HEK293 (cell line): ENCODE data around the gene FLNA.

Experiments
- CTCF ChIA-PET: fragments of 350-600 bp; formaldehyde crosslinking; extraction: SDS; loops from one replicate; lab custom pipeline; 2021; ENCODE audit warnings: antibody characterized with exemption; lab: Yijun Ruan, JAX
- POLR2A ChIA-PET: fragments of 300-600 bp; formaldehyde crosslinking; extraction: SDS; loops from one replicate; lab custom pipeline; 2020; ENCODE audit warnings: antibody characterized with exemption, inconsistent platforms; lab: Yijun Ruan, JAX
- H3K27ac ChIP-seq: fragments of 200-500 bp; sonication (Bioruptor generic); 2 replicates; pipeline ENCODE4 v1.5.1; 2014; ENCODE audit warnings: low read depth, low read length, control low read depth, inconsistent platforms; ENCODE audit errors: extremely low read depth
- H3K36me3 ChIP-seq, 2 experiments: fragments of 200-500 bp in 1 of 2; sonication (Bioruptor generic) in 1 of 2; 1 replicate in 1 of 2; 2 replicates in 1 of 2; pipeline ENCODE4 v1.5.1; 2014 to 2017; ENCODE audit warnings: inconsistent platforms in 2 of 2, low read length in 2 of 2; ENCODE audit not compliant: control insufficient read depth in 2 of 2, insufficient read depth in 1 of 2
- H3K4me1 ChIP-seq: fragments of 200-500 bp; sonication (Bioruptor generic); 2 replicates; pipeline ENCODE4 v1.5.1; 2014; ENCODE audit warnings: mild to moderate bottlenecking, low read length, inconsistent platforms; ENCODE audit not compliant: control insufficient read depth, insufficient read depth
- H3K4me3 ChIP-seq: 2 replicates; pipeline ENCODE4 v1.5.1; 2011; ENCODE audit warnings: low read depth, mild to moderate bottlenecking, control low read depth, low read length, moderate library complexity
- H3K9me3 ChIP-seq: fragments of 200-500 bp; sonication (Bioruptor generic); 2 replicates; pipeline ENCODE4 v1.5.1; 2014; ENCODE audit warnings: low read depth, low read length, inconsistent platforms; ENCODE audit not compliant: control insufficient read depth, insufficient read depth
- BCL11A ChIP-seq: fragments of 450-650 bp; formaldehyde crosslinking; IDR thresholded peaks from 2 replicates; pipeline ENCODE4 v1.5.1; 2016; ENCODE audit warnings: low read depth, missing biosample characterization, missing genetic modification characterization
- GLI4 ChIP-seq: fragments of 450-650 bp; formaldehyde crosslinking; IDR thresholded peaks from 2 replicates; pipeline ENCODE4 v1.5.1; 2016; ENCODE audit warnings: missing biosample characterization, missing genetic modification characterization
- GLIS2 ChIP-seq: fragments of 450-650 bp; formaldehyde crosslinking; IDR thresholded peaks from 2 replicates; pipeline ENCODE4 v1.5.1; 2016; ENCODE audit warnings: missing biosample characterization, missing genetic modification characterization
- KLF1 ChIP-seq: fragments of 450-650 bp; formaldehyde crosslinking; IDR thresholded peaks from 2 replicates; pipeline ENCODE4 v1.5.1; 2016; ENCODE audit warnings: missing biosample characterization, missing genetic modification characterization
- SP7 ChIP-seq: fragments of 450-650 bp; formaldehyde crosslinking; IDR thresholded peaks from 2 replicates; pipeline ENCODE4 v1.5.1; 2016; ENCODE audit warnings: missing biosample characterization, missing genetic modification characterization
- TCF7L2 ChIP-seq: IDR thresholded peaks from 2 replicates; pipeline ENCODE4 v1.6.1; 2011; ENCODE audit warnings: low read depth, mild to moderate bottlenecking, inconsistent platforms, low read length, moderate library complexity, borderline replicate concordance
- ZBTB8A ChIP-seq: fragments of 450-650 bp; formaldehyde crosslinking; IDR thresholded peaks from 2 replicates; pipeline ENCODE4 v1.5.1; 2016; ENCODE audit warnings: missing biosample characterization, missing genetic modification characterization
- ZEB2 ChIP-seq: fragments of 450-650 bp; formaldehyde crosslinking; IDR thresholded peaks from 2 replicates; pipeline ENCODE4 v1.5.1; 2016; ENCODE audit warnings: missing biosample characterization, missing genetic modification characterization
- ZNF174 ChIP-seq: fragments of 450-650 bp; formaldehyde crosslinking; IDR thresholded peaks from 2 replicates; pipeline ENCODE4 v1.5.0; 2017; ENCODE audit warnings: missing biosample characterization, mild to moderate bottlenecking, missing genetic modification characterization
- ZNF341 ChIP-seq: fragments of 450-650 bp; formaldehyde crosslinking; IDR thresholded peaks from 2 replicates; pipeline ENCODE4; 2016; ENCODE audit warnings: low read depth, missing biosample characterization, missing genetic modification characterization
- ZNF362 ChIP-seq: fragments of 450-650 bp; formaldehyde crosslinking; IDR thresholded peaks from 2 replicates; pipeline ENCODE4 v1.5.1; 2016; ENCODE audit warnings: missing biosample characterization, missing genetic modification characterization
- ZNF37A ChIP-seq: fragments of 450-650 bp; IDR thresholded peaks from 2 replicates; pipeline ENCODE4 v1.5.1; 2018; ENCODE audit warnings: missing biosample characterization, missing genetic modification characterization
- ZNF394 ChIP-seq: fragments of 450-650 bp; formaldehyde crosslinking; IDR thresholded peaks from 2 replicates; pipeline ENCODE4 v1.5.1; 2016; ENCODE audit warnings: missing biosample characterization, missing genetic modification characterization, mild to moderate bottlenecking, moderate library complexity, borderline replicate concordance
- ZNF416 ChIP-seq: fragments of 450-650 bp; formaldehyde crosslinking; IDR thresholded peaks from 2 replicates; pipeline ENCODE4 v1.5.1; 2016; ENCODE audit warnings: missing biosample characterization, missing genetic modification characterization
- ZNF521 ChIP-seq: fragments of 450-650 bp; formaldehyde crosslinking; IDR thresholded peaks from 2 replicates; pipeline ENCODE4 v1.5.1; 2017; ENCODE audit warnings: missing biosample characterization, mild to moderate bottlenecking, missing genetic modification characterization
- ZNF558 ChIP-seq: fragments of 450-650 bp; formaldehyde crosslinking; IDR thresholded peaks from 2 replicates; pipeline ENCODE4 v1.5.1; 2016; ENCODE audit warnings: missing biosample characterization, missing genetic modification characterization
- ZNF580 ChIP-seq: fragments of 450-650 bp; formaldehyde crosslinking; IDR thresholded peaks from 2 replicates; pipeline ENCODE4 v1.5.1; 2016; ENCODE audit warnings: missing biosample characterization, missing genetic modification characterization
- ZNF585B ChIP-seq: fragments of 450-650 bp; formaldehyde crosslinking; IDR thresholded peaks from 2 replicates; pipeline ENCODE4 v1.5.1; 2016; ENCODE audit warnings: missing biosample characterization, missing genetic modification characterization
- ZNF677 ChIP-seq: fragments of 450-650 bp; IDR thresholded peaks from 2 replicates; pipeline ENCODE4 v1.5.0; 2018; ENCODE audit warnings: missing biosample characterization, mild to moderate bottlenecking, missing genetic modification characterization, moderate library complexity
- ZNF707 ChIP-seq: fragments of 450-650 bp; formaldehyde crosslinking; IDR thresholded peaks from 2 replicates; pipeline ENCODE4 v1.5.1; 2016; ENCODE audit warnings: missing biosample characterization, missing genetic modification characterization
- ZXDB ChIP-seq: fragments of 450-650 bp; formaldehyde crosslinking; IDR thresholded peaks from 2 replicates; pipeline ENCODE4 v1.5.1; 2016; ENCODE audit warnings: missing biosample characterization, missing genetic modification characterization
- TF ChIP-seq, protein P1 (sequence below): fragments of 450-650 bp; IDR thresholded peaks from 2 replicates; pipeline ENCODE4 v1.5.1; 2018; ENCODE audit warnings: missing biosample characterization, mild to moderate bottlenecking, missing genetic modification characterization
- TF ChIP-seq, protein P2 (sequence below): IDR thresholded peaks from 2 replicates; pipeline ENCODE4 v1.6.1; 2011; ENCODE audit warnings: mild to moderate bottlenecking, low read depth, low read length, borderline replicate concordance
- TF ChIP-seq, protein P3 (sequence below): fragments of 450-650 bp; formaldehyde crosslinking; IDR thresholded peaks from 2 replicates; pipeline ENCODE4 v1.5.1; 2016; ENCODE audit warnings: missing biosample characterization, missing genetic modification characterization

Gene FLNA

GRCh38 chrX:154352012-154352401 lies 22.4 kb downstream of the FLNA start:
- H3K36me3 ChIP-seq: peaks cover 0 to 90% of the 10 kb centered on the region in 2 experiments; a peak in 1 of 3 replicates
- TF ChIP-seq ZNF174 (tag by site-specific recombination): no peak
- TF ChIP-seq ZNF677: no peak
- no peak for TF ChIP-seq BCL11A (tag by site-specific recombination)
- no peak for TF ChIP-seq ZNF37A (tag by site-specific recombination)
- TF ChIP-seq ZNF394 (tag by site-specific recombination): no peak
- TF ChIP-seq ZXDB: no peak
- no peak for TF ChIP-seq ZNF521 (tag by site-specific recombination)
- TF ChIP-seq ZNF707: no peak
- TF ChIP-seq, protein P1, sequence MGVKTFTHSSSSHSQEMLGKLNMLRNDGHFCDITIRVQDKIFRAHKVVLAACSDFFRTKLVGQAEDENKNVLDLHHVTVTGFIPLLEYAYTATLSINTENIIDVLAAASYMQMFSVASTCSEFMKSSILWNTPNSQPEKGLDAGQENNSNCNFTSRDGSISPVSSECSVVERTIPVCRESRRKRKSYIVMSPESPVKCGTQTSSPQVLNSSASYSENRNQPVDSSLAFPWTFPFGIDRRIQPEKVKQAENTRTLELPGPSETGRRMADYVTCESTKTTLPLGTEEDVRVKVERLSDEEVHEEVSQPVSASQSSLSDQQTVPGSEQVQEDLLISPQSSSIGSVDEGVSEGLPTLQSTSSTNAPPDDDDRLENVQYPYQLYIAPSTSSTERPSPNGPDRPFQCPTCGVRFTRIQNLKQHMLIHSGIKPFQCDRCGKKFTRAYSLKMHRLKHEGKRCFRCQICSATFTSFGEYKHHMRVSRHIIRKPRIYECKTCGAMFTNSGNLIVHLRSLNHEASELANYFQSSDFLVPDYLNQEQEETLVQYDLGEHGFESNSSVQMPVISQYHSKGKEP: no peak
- TF ChIP-seq ZNF416: no peak
- TF ChIP-seq ZNF362 (tag by site-specific recombination): no peak
- TF ChIP-seq ZNF580 (tag by site-specific recombination): no peak
- no peak for TF ChIP-seq SP7 (tag by site-specific recombination)
- no peak for TF ChIP-seq TCF7L2
- no peak for TF ChIP-seq ZNF341 (tag by site-specific recombination)
- TF ChIP-seq GLI4 (tag by site-specific recombination): no peak
- TF ChIP-seq ZNF585B (tag by site-specific recombination): no peak
- CTCF ChIA-PET: no interaction called here
- no peaks in the 10 kb centered on the region for H3K9me3 ChIP-seq
- H3K27ac ChIP-seq: no peak overlapping the region
- no peaks in the 10 kb centered on the region for H3K4me1 ChIP-seq
- H3K4me3 ChIP-seq: no peak overlapping the region
- POLR2A ChIA-PET: interaction anchor here (0.6 kb wide), 1 partner anchor 426 kb away, joined by 4 read pairs; no protein-coding TSS in a partner anchor

GRCh38 chrX:154351183-154352011 lies 23.0 kb downstream of the FLNA start:
- Histone ChIP-seq H3K9me3 (no peaks in the 10 kb centered on the region), H3K27ac (no peak overlapping the region), H3K4me1 (no peaks in the 10 kb centered on the region), H3K4me3 (no peak overlapping the region), H3K36me3 (peaks cover 0 to 84% of the 10 kb centered on the region in 2 experiments; a peak in 1 of 3 replicates)
- TF ChIP-seq ZNF558: no peak
- 0 out of 2 replicates have a peak, but pooled peaks have one; percentile 40 for TF ChIP-seq KLF1
- TF ChIP-seq GLIS2 (tag by site-specific recombination): 0 out of 2 replicates have a peak, but pooled peaks have one; percentile 24
- TF ChIP-seq, protein P2, sequence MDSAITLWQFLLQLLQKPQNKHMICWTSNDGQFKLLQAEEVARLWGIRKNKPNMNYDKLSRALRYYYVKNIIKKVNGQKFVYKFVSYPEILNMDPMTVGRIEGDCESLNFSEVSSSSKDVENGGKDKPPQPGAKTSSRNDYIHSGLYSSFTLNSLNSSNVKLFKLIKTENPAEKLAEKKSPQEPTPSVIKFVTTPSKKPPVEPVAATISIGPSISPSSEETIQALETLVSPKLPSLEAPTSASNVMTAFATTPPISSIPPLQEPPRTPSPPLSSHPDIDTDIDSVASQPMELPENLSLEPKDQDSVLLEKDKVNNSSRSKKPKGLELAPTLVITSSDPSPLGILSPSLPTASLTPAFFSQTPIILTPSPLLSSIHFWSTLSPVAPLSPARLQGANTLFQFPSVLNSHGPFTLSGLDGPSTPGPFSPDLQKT: no peak
- no peak for TF ChIP-seq ZBTB8A (tag by site-specific recombination)
- TF ChIP-seq ZEB2 (tag by site-specific recombination): 0 out of 2 replicates have a peak, but pooled peaks have one; percentile 22
- TF ChIP-seq, protein P3, sequence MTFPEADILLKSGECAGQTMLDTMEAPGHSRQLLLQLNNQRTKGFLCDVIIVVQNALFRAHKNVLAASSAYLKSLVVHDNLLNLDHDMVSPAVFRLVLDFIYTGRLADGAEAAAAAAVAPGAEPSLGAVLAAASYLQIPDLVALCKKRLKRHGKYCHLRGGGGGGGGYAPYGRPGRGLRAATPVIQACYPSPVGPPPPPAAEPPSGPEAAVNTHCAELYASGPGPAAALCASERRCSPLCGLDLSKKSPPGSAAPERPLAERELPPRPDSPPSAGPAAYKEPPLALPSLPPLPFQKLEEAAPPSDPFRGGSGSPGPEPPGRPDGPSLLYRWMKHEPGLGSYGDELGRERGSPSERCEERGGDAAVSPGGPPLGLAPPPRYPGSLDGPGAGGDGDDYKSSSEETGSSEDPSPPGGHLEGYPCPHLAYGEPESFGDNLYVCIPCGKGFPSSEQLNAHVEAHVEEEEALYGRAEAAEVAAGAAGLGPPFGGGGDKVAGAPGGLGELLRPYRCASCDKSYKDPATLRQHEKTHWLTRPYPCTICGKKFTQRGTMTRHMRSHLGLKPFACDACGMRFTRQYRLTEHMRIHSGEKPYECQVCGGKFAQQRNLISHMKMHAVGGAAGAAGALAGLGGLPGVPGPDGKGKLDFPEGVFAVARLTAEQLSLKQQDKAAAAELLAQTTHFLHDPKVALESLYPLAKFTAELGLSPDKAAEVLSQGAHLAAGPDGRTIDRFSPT (tag by site-specific recombination): 0 out of 2 replicates have a peak, but pooled peaks have one; percentile 13
- ChIA-PET CTCF (no interaction called here), POLR2A (interaction anchor here (0.6 kb wide), 1 partner anchor 427 kb away, joined by 4 read pairs; no protein-coding TSS in a partner anchor)
